GM12878 (cell line): ENCODE results near the gene SAMSN1. TPM values are rescaled to one million over a fixed set of nuclear protein-coding genes. Genes with fewer than 3 reads are reported as not detected.
A peak's percentile ranks its signal among the peaks of the same experiment; 100 is the strongest.

Experiments used
- DPF2 ChIP-seq: fragments of 450-650 bp; IDR thresholded peaks from 2 replicates; pipeline ENCODE4 v1.6.1; 2017; ENCODE audit warnings: mild to moderate bottlenecking
- EED ChIP-seq: sonication (generic); IDR thresholded peaks from 2 replicates; pipeline ENCODE4 v1.6.1; 2016; ENCODE audit warnings: antibody characterized with exemption, low read depth
- ETV6 ChIP-seq, 2 experiments: fragments of 450-650 bp in 1 of 2; IDR thresholded peaks in 1 of 2; conservative IDR thresholded peaks in 1 of 2; 2 replicates each; pipeline ENCODE4 v1.6.1; 2014; ENCODE audit warnings: antibody characterized with exemption in 1 of 2, borderline replicate concordance in 1 of 2, low read depth in 1 of 2, mild to moderate bottlenecking in 1 of 2, moderate library complexity in 1 of 2
- GABPA ChIP-seq: IDR thresholded peaks from 2 replicates; pipeline ENCODE4 v1.6.1; 2014; ENCODE audit warnings: antibody characterized with exemption, low read depth, mild to moderate bottlenecking, inconsistent platforms
- MEF2A ChIP-seq: IDR thresholded peaks from 2 replicates; pipeline ENCODE4 v1.6.1; 2011; ENCODE audit warnings: low read depth, mild to moderate bottlenecking, low read length, moderate library complexity; ENCODE audit not compliant: insufficient read depth
- MTA2 ChIP-seq: fragments of 450-650 bp; IDR thresholded peaks from 2 replicates; pipeline ENCODE4 v1.6.1; 2016; ENCODE audit warnings: low read depth, mild to moderate bottlenecking, moderate library complexity
- MXI1 ChIP-seq: fragments of 150-350 bp; IDR thresholded peaks from 2 replicates; pipeline ENCODE4 v1.6.1; 2011; ENCODE audit warnings: low read depth, mild to moderate bottlenecking, inconsistent platforms, low read length, improper control_type of control experiment
- SMAD5 ChIP-seq: IDR thresholded peaks from 2 replicates; pipeline ENCODE4 v1.6.1; 2016; ENCODE audit warnings: antibody characterized with exemption, low read depth
- ZNF384 ChIP-seq: IDR thresholded peaks from 2 replicates; pipeline ENCODE4 v1.6.1; 2012; ENCODE audit warnings: low read depth, mild to moderate bottlenecking, low read length, improper control_type of control experiment, borderline replicate concordance
- polyA plus RNA-seq, 11 experiments: library from polyadenylated mRNA; depleted of rRNA in 4 of 11; unstranded in 6 of 11; stranded (reverse) in 5 of 11; fragments of >200 nt; fragmentation: Nextera tagmentation in 4 of 11; fragmentation: Illumina TruSeq in 1 of 11; extraction: Ambion mirVana in 4 of 11; extraction: Trizol in 1 of 11; gene quantifications; 1 replicate in 1 of 11; 2 replicates in 10 of 11; pipeline versions ENCODE4 v1.2.1 to v1.2.3, GENCODE V29; 2011 to 2016; ENCODE audit warnings: inconsistent platforms in 2 of 11, missing spikeins in 2 of 11, low read depth in 1 of 11
- total RNA-seq, 4 experiments: library from RNA; depleted of rRNA in 3 of 4; stranded (reverse); fragments of >200 nt in 3 of 4; fragmentation: Illumina TruSeq in 1 of 4; extraction: Trizol in 1 of 4; gene quantifications; 2 replicates each; pipeline versions ENCODE4 v1.2.1 to v1.2.3, GENCODE V29; 2013 to 2021
- TF ChIP-seq, protein P1 (sequence below): fragments of 450-650 bp; IDR thresholded peaks from 2 replicates; pipeline ENCODE4 v1.6.1; 2017; ENCODE audit warnings: low read depth, mild to moderate bottlenecking, moderate library complexity
- TF ChIP-seq, protein P2 (sequence below): IDR thresholded peaks from 2 replicates; pipeline ENCODE4 v1.6.1; 2011; ENCODE audit warnings: low read depth, low read length, improper control_type of control experiment, borderline replicate concordance
- TF ChIP-seq, protein P3 (sequence below): fragments of 450-650 bp; IDR thresholded peaks from 2 replicates; pipeline ENCODE4 v1.6.1; 2017; ENCODE audit warnings: mild to moderate bottlenecking

SAMSN1 gene
- total and polyA plus RNA-seq, 10 of the 15 experiments (the other 5 are each of a cell fraction or from before 2014, with no cell fraction given) = 23.2 to 102 (median 44.9) TPM

DNA sequence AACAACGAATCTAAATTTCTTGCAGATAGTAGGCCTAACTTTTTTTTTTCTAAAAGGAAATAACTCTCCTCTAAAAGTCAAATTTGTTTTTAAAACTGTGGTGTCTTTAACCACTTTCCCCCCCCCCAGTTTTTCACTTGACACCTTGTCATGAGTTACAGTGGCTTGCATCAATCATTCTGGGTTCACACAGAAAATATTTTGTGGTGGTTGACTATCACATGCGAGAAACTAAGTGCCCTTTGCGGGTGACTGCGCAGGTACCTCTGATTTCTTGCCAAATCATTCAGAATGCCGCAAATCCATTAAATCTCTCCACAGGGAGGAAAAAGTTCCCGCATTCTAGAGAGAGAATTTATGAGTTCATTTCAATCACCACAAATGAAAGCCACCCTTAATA, 23.8 kb upstream of the SAMSN1 start (continued):
- TF ChIP-seq, protein P1, sequence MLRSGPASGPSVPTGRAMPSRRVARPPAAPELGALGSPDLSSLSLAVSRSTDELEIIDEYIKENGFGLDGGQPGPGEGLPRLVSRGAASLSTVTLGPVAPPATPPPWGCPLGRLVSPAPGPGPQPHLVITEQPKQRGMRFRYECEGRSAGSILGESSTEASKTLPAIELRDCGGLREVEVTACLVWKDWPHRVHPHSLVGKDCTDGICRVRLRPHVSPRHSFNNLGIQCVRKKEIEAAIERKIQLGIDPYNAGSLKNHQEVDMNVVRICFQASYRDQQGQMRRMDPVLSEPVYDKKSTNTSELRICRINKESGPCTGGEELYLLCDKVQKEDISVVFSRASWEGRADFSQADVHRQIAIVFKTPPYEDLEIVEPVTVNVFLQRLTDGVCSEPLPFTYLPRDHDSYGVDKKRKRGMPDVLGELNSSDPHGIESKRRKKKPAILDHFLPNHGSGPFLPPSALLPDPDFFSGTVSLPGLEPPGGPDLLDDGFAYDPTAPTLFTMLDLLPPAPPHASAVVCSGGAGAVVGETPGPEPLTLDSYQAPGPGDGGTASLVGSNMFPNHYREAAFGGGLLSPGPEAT = peak; percentile 27; the same call in 1 of the 2 replicates
- no peak for TF ChIP-seq MXI1
- no peak for TF ChIP-seq ETV6 (conservative IDR thresholded peaks at IDR 0.05 in 1 of 2, IDR thresholded peaks at IDR 0.05 in 1 of 2; ENCODE audit: borderline replicate concordance in 1 of 2, low read depth in 1 of 2)
- peak; percentile 34; the same call in 1 of the 2 replicates for TF ChIP-seq MTA2
- TF ChIP-seq, protein P2, sequence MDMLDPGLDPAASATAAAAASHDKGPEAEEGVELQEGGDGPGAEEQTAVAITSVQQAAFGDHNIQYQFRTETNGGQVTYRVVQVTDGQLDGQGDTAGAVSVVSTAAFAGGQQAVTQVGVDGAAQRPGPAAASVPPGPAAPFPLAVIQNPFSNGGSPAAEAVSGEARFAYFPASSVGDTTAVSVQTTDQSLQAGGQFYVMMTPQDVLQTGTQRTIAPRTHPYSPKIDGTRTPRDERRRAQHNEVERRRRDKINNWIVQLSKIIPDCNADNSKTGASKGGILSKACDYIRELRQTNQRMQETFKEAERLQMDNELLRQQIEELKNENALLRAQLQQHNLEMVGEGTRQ = no peak
- TF ChIP-seq GABPA = no peak
- TF ChIP-seq, protein P3, sequence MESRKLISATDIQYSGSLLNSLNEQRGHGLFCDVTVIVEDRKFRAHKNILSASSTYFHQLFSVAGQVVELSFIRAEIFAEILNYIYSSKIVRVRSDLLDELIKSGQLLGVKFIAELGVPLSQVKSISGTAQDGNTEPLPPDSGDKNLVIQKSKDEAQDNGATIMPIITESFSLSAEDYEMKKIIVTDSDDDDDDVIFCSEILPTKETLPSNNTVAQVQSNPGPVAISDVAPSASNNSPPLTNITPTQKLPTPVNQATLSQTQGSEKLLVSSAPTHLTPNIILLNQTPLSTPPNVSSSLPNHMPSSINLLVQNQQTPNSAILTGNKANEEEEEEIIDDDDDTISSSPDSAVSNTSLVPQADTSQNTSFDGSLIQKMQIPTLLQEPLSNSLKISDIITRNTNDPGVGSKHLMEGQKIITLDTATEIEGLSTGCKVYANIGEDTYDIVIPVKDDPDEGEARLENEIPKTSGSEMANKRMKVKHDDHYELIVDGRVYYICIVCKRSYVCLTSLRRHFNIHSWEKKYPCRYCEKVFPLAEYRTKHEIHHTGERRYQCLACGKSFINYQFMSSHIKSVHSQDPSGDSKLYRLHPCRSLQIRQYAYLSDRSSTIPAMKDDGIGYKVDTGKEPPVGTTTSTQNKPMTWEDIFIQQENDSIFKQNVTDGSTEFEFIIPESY = peak; percentile 81
- TF ChIP-seq ZNF384 = peak; percentile 20; the same call in 1 of the 2 replicates
- no peak for TF ChIP-seq SMAD5
- TF ChIP-seq EED = no peak
- no peak for TF ChIP-seq MEF2A
- no peak for TF ChIP-seq DPF2
